Type B pancreatic cell (in vitro differentiated cells): Measurements from ENCODE around the gene PHACTR1. TPM values are rescaled to one million over a fixed set of nuclear protein-coding genes. Genes with fewer than 3 reads are reported as not detected.

ENCODE experiments used
- DNase-seq: peaks from one replicate; pipeline ENCODE4 v3.0.0; 2021; ENCODE audit warnings: mixed read lengths; ENCODE audit not compliant: unreplicated experiment; ENCODE audit errors: extremely low spot score
- H3K27ac Mint-ChIP-seq: 2 replicates; pipeline ENCODE4 v1.8.0; 2021; ENCODE audit warnings: mild to moderate bottlenecking, mixed read lengths
- H3K27me3 Mint-ChIP-seq: 2 replicates; pipeline ENCODE4 v1.8.0; 2021; ENCODE audit warnings: mixed read lengths
- H3K36me3 Mint-ChIP-seq: 2 replicates; pipeline ENCODE4 v1.8.0; 2021; ENCODE audit warnings: mixed read lengths
- H3K4me1 Mint-ChIP-seq: one replicate; pipeline ENCODE4 v1.8.0; 2021; ENCODE audit warnings: mixed read lengths; ENCODE audit not compliant: unreplicated experiment
- H3K4me3 Mint-ChIP-seq: 2 replicates; pipeline ENCODE4 v1.8.0; 2021; ENCODE audit warnings: mild to moderate bottlenecking, mixed read lengths
- H3K9me3 Mint-ChIP-seq: 2 replicates; pipeline ENCODE4 v1.8.0; 2021; ENCODE audit warnings: mixed read lengths
- total RNA-seq: library from RNA; stranded (reverse); gene quantifications from 2 replicates; pipeline ENCODE4 v1.2.1, GENCODE V29; 2021; ENCODE audit warnings: low replicate concordance
- TF ChIP-seq, protein P1 (sequence below): fragments of 200-600 bp; sonication (generic); conservative IDR thresholded peaks from 2 replicates; pipeline ENCODE4 v1.5.0; 2021; ENCODE audit warnings: antibody characterized with exemption, mild to moderate bottlenecking

Gene PHACTR1
- total RNA-seq, 1 donor from 2014 or later, result 12.3 TPM

DNA sequence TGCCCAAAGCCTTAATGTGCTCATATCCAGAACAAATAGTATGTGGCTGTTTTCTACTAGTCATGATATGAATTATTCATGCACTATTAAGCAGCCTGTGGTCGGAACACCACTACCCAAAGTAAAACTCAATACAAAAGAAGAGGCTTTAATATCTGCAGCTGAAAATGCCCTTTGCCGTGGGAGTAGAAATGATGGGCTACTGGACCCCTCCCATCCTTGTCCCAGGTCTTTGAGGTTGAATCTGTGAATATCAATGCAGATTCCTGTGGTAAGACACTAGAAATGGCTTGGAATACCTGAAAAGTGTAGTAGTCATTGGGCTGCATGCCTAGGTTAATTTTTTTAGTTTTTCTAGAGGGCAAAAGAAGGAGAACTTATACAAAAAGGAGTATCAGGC is 308.0 kb downstream of the PHACTR1 start:
- DNase-seq, result no peak
- TF ChIP-seq, protein P1, sequence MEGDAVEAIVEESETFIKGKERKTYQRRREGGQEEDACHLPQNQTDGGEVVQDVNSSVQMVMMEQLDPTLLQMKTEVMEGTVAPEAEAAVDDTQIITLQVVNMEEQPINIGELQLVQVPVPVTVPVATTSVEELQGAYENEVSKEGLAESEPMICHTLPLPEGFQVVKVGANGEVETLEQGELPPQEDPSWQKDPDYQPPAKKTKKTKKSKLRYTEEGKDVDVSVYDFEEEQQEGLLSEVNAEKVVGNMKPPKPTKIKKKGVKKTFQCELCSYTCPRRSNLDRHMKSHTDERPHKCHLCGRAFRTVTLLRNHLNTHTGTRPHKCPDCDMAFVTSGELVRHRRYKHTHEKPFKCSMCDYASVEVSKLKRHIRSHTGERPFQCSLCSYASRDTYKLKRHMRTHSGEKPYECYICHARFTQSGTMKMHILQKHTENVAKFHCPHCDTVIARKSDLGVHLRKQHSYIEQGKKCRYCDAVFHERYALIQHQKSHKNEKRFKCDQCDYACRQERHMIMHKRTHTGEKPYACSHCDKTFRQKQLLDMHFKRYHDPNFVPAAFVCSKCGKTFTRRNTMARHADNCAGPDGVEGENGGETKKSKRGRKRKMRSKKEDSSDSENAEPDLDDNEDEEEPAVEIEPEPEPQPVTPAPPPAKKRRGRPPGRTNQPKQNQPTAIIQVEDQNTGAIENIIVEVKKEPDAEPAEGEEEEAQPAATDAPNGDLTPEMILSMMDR, result no peak
- Mint-ChIP-seq H3K36me3 (no peaks in the 10 kb centered on the region), H3K4me3 (no peak overlapping the region), H3K4me1 (peaks cover 10% of the 10 kb centered on the region), H3K27me3 (no peaks in the 10 kb centered on the region), H3K27ac (no peak overlapping the region), H3K9me3 (peaks cover 14% of the 10 kb centered on the region)

DNA sequence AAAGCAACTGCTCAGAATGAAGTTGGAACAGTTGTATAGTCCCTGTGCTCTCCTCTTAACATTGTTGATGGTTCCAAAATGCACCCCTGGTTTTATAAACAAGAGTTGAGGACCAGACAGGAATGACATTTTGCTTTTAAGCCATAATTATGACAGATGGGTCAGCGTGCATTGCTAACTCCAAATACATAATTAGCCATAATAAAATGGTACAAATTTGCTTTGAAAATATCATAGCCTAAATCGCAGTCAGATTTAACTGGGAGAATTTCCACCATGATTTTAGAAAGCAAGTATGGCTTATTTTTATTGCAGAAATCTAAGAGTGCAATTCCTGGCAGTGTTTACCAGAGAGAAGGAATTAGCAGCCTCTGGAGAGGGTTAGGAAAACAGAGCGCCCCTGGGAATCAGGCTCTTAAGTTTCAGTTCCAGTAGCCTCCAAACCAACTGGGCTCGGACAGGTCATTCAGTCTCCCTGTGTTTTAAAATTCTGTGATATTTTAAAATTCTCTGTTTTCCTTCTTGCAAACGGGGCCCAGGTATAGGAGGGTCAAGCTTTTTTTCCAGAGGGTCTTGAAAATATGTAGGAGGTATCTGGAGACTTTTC is 309.4 kb downstream of the PHACTR1 start:
- H3K4me3 Mint-ChIP-seq, result no peak overlapping the region
- H3K36me3 Mint-ChIP-seq, result no peaks in the 10 kb centered on the region
- no peak overlapping the region for H3K27ac Mint-ChIP-seq
- no peak for DNase-seq
- TF ChIP-seq, protein P1, result no peak
- peaks cover 6% of the 10 kb centered on the region for H3K9me3 Mint-ChIP-seq
- H3K4me1 Mint-ChIP-seq, result peaks cover 10% of the 10 kb centered on the region
- no peaks in the 10 kb centered on the region for H3K27me3 Mint-ChIP-seq

DNA sequence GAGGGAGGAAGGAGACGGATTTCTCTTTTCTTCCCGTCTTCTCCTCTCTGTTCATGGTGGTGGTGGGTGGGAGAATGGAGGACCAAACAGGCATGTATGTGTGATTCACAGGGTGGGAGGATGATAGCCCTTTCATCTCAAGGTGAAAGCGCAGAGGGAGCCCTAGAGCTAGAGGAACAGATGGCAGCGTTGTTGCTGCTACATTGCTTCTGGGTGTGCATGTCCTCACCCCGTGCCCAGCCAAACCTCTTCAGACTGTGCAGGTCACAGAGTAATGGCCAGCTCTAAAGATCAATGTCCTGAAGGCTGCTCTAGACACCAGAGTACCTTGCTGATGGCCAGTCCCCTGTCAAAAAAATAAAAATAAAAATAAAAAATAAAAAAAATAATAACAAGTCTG is 310.0 kb downstream of the PHACTR1 start:
- TF ChIP-seq, protein P1, result no peak
- H3K27me3 Mint-ChIP-seq, result no peaks in the 10 kb centered on the region
- no peak overlapping the region for H3K4me3 Mint-ChIP-seq
- no peak overlapping the region for H3K27ac Mint-ChIP-seq
- H3K36me3 Mint-ChIP-seq, result no peaks in the 10 kb centered on the region
- H3K9me3 Mint-ChIP-seq, result peaks cover under 1% of the 10 kb centered on the region
- no peak for DNase-seq
- H3K4me1 Mint-ChIP-seq, result peaks cover 10% of the 10 kb centered on the region

DNA sequence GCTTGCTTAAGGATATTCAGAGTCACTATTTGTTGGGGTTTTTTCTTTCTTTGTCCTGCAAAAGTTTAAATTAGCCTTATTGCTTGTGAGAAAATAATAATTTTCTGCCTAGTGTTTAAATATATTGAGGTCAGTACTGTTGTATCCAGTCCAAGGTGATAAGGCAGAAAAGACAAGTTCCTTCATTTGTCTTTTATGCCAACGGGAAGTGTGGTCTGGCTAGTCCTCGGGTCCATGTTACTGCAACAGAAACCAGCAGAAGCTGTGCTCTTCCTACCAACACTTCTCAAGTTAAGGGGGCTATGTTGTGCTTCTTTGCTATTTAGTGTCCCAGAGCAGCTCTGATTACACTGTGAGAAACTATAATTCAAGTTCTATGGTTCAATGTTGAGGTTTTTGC is 310.6 kb downstream of the PHACTR1 start:
- TF ChIP-seq, protein P1, result no peak
- DNase-seq, result no peak
- Mint-ChIP-seq H3K4me1 (peaks cover 10% of the 10 kb centered on the region), H3K4me3 (no peak overlapping the region), H3K27ac (no peak overlapping the region), H3K9me3 (no peaks in the 10 kb centered on the region), H3K27me3 (no peaks in the 10 kb centered on the region), H3K36me3 (no peaks in the 10 kb centered on the region)

DNA sequence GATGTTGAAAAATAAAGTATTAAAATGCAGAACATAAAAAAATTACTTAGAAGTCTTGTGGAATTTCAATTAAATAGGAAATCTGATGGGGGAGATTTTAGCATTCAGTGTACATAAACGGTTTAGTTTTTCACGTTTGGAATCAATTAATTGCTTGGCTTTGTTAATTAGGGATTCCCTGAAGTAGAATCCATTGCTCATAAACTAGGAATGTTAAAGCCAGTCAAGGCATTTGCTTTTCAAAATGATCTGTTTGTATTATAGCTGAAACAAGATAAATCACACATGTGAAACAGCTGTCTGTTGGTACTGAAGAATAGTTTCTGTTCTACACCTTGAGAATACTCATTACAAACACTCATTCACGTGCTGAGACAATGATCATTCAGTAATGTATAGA is 313.8 kb downstream of the PHACTR1 start:
- no peak for DNase-seq
- Mint-ChIP-seq H3K36me3 (no peaks in the 10 kb centered on the region), H3K9me3 (no peaks in the 10 kb centered on the region), H3K27ac (no peak overlapping the region), H3K4me1 (peaks cover 10% of the 10 kb centered on the region), H3K27me3 (no peaks in the 10 kb centered on the region), H3K4me3 (no peak overlapping the region)
- TF ChIP-seq, protein P1, result no peak

DNA sequence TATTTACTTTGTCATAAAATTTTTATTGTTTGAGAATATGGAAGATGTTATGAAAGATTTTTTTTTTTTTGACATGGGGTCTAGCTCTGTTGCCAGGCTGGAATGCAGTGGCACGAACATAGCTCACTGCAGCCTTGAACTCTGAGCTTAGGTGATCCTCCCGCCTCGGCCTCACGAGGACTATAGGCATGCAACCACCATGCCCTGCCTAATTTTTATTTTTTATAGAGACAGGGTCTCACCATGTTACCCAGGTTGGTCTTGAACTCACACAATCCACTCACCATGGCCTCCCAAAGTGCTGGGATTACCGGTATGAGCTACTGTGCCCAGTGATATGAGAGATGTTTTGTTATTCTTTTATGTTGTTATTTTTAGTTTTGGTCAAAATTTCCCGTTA is 316.0 kb downstream of the PHACTR1 start:
- no peaks in the 10 kb centered on the region for H3K4me1 Mint-ChIP-seq
- H3K27ac Mint-ChIP-seq, result no peak overlapping the region
- no peaks in the 10 kb centered on the region for H3K9me3 Mint-ChIP-seq
- DNase-seq, result no peak
- no peak overlapping the region for H3K4me3 Mint-ChIP-seq
- H3K36me3 Mint-ChIP-seq, result no peaks in the 10 kb centered on the region
- TF ChIP-seq, protein P1, result no peak
- H3K27me3 Mint-ChIP-seq, result no peaks in the 10 kb centered on the region
